ENCODE data around the gene TNFRSF14. TPM values are rescaled to one million over a fixed set of nuclear protein-coding genes. Genes with fewer than 3 reads are reported as not detected.

TNFRSF14 gene
- total and polyA plus RNA-seq, 2 of the 13 experiments (the other 11 are each of a cell fraction or from before 2014, with no cell fraction given) = 11.9 to 49.9 TPM

DNA sequence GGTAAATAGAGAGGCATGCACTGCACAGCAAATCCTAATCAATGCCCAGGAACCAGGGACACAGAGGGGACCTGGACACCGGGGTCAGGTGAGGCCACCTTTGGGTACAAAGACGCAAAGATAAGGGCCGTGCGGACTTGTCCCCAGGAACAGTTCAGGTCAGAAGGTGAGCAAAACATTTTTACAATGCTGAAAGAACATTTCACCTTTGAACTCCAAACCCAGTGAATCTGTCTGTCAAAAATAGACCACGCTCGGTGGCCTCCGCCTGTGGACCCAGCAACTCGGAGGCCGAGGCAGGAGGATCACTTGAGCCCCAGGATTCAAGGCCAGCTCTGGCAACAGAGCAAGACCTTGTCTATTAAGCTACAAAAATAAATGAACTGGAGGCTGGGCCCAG is 15.2 kb downstream of the TNFRSF14 start (continued):
- TF ChIP-seq NR2F2 (IDR thresholded peaks at IDR 0.05; ENCODE audit: borderline replicate concordance, low read depth) = peak; percentile 88
- no peak for TF ChIP-seq ZNF484 (CRISPR knock-in tag; IDR thresholded peaks at IDR 0.05; ENCODE audit: borderline replicate concordance, low read depth)
- TF ChIP-seq ZNF432 (CRISPR knock-in tag; IDR thresholded peaks at IDR 0.05; ENCODE audit: borderline replicate concordance) = no peak
- TF ChIP-seq ZBTB1 (CRISPR knock-in tag; IDR thresholded peaks at IDR 0.05; ENCODE audit: borderline replicate concordance) = no peak
- TF ChIP-seq TCF7 (IDR thresholded peaks at IDR 0.05; ENCODE audit: low read depth) = no peak
- no peak for TF ChIP-seq SIX4 (CRISPR knock-in tag; IDR thresholded peaks at IDR 0.05)
- TF ChIP-seq ZNF547 (CRISPR knock-in tag; IDR thresholded peaks at IDR 0.05) = no peak
- TF ChIP-seq, protein P1, sequence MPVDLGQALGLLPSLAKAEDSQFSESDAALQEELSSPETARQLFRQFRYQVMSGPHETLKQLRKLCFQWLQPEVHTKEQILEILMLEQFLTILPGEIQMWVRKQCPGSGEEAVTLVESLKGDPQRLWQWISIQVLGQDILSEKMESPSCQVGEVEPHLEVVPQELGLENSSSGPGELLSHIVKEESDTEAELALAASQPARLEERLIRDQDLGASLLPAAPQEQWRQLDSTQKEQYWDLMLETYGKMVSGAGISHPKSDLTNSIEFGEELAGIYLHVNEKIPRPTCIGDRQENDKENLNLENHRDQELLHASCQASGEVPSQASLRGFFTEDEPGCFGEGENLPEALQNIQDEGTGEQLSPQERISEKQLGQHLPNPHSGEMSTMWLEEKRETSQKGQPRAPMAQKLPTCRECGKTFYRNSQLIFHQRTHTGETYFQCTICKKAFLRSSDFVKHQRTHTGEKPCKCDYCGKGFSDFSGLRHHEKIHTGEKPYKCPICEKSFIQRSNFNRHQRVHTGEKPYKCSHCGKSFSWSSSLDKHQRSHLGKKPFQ (CRISPR knock-in tag; IDR thresholded peaks at IDR 0.05; ENCODE audit: insufficient replicate concordance) = no peak
- TF ChIP-seq ZNF367 (CRISPR knock-in tag; IDR thresholded peaks at IDR 0.05; ENCODE audit: borderline replicate concordance) = no peak
- TF ChIP-seq, protein P2, sequence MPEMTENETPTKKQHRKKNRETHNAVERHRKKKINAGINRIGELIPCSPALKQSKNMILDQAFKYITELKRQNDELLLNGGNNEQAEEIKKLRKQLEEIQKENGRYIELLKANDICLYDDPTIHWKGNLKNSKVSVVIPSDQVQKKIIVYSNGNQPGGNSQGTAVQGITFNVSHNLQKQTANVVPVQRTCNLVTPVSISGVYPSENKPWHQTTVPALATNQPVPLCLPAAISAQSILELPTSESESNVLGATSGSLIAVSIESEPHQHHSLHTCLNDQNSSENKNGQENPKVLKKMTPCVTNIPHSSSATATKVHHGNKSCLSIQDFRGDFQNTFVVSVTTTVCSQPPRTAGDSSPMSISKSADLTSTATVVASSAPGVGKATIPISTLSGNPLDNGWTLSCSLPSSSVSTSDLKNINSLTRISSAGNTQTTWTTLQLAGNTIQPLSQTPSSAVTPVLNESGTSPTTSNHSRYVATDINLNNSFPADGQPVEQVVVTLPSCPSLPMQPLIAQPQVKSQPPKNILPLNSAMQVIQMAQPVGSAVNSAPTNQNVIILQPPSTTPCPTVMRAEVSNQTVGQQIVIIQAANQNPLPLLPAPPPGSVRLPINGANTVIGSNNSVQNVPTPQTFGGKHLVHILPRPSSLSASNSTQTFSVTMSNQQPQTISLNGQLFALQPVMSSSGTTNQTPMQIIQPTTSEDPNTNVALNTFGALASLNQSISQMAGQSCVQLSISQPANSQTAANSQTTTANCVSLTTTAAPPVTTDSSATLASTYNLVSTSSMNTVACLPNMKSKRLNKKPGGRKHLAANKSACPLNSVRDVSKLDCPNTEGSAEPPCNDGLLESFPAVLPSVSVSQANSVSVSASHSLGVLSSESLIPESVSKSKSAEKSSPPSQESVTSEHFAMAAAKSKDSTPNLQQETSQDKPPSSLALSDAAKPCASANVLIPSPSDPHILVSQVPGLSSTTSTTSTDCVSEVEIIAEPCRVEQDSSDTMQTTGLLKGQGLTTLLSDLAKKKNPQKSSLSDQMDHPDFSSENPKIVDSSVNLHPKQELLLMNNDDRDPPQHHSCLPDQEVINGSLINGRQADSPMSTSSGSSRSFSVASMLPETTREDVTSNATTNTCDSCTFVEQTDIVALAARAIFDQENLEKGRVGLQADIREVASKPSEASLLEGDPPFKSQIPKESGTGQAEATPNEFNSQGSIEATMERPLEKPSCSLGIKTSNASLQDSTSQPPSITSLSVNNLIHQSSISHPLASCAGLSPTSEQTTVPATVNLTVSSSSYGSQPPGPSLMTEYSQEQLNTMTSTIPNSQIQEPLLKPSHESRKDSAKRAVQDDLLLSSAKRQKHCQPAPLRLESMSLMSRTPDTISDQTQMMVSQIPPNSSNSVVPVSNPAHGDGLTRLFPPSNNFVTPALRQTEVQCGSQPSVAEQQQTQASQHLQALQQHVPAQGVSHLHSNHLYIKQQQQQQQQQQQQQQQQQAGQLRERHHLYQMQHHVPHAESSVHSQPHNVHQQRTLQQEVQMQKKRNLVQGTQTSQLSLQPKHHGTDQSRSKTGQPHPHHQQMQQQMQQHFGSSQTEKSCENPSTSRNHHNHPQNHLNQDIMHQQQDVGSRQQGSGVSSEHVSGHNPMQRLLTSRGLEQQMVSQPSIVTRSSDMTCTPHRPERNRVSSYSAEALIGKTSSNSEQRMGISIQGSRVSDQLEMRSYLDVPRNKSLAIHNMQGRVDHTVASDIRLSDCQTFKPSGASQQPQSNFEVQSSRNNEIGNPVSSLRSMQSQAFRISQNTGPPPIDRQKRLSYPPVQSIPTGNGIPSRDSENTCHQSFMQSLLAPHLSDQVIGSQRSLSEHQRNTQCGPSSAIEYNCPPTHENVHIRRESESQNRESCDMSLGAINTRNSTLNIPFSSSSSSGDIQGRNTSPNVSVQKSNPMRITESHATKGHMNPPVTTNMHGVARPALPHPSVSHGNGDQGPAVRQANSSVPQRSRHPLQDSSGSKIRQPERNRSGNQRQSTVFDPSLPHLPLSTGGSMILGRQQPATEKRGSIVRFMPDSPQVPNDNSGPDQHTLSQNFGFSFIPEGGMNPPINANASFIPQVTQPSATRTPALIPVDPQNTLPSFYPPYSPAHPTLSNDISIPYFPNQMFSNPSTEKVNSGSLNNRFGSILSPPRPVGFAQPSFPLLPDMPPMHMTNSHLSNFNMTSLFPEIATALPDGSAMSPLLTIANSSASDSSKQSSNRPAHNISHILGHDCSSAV (CRISPR knock-in tag; IDR thresholded peaks at IDR 0.05; ENCODE audit: borderline replicate concordance) = no peak
- TF ChIP-seq, protein P3, sequence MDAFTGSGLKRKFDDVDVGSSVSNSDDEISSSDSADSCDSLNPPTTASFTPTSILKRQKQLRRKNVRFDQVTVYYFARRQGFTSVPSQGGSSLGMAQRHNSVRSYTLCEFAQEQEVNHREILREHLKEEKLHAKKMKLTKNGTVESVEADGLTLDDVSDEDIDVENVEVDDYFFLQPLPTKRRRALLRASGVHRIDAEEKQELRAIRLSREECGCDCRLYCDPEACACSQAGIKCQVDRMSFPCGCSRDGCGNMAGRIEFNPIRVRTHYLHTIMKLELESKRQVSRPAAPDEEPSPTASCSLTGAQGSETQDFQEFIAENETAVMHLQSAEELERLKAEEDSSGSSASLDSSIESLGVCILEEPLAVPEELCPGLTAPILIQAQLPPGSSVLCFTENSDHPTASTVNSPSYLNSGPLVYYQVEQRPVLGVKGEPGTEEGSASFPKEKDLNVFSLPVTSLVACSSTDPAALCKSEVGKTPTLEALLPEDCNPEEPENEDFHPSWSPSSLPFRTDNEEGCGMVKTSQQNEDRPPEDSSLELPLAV (CRISPR knock-in tag; conservative IDR thresholded peaks at IDR 0.05; ENCODE audit: low read depth) = no peak
- 0 out of 2 replicates have a peak, but pooled peaks have one; percentile 29 for TF ChIP-seq FOXA3 (CRISPR knock-in tag; IDR thresholded peaks at IDR 0.05)
- TF ChIP-seq HMG20A (CRISPR knock-in tag; IDR thresholded peaks at IDR 0.05; ENCODE audit: borderline replicate concordance) = no peak
- no peak for TF ChIP-seq POLR2G (IDR thresholded peaks at IDR 0.05; ENCODE audit: low read depth, low read length)
- TF ChIP-seq ESRRA (CRISPR knock-in tag; IDR thresholded peaks at IDR 0.05; ENCODE audit: low read depth) = peak; percentile 93
- peak; percentile 56; the same call in 1 of the 2 replicates for TF ChIP-seq POGZ (CRISPR knock-in tag; IDR thresholded peaks at IDR 0.05)
- no peak for TF ChIP-seq ZBTB38 (CRISPR knock-in tag; IDR thresholded peaks at IDR 0.05)
- TF ChIP-seq, protein P4, sequence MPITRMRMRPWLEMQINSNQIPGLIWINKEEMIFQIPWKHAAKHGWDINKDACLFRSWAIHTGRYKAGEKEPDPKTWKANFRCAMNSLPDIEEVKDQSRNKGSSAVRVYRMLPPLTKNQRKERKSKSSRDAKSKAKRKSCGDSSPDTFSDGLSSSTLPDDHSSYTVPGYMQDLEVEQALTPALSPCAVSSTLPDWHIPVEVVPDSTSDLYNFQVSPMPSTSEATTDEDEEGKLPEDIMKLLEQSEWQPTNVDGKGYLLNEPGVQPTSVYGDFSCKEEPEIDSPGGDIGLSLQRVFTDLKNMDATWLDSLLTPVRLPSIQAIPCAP (CRISPR knock-in tag; IDR thresholded peaks at IDR 0.05; ENCODE audit: low read depth) = no peak
- no peak for TF ChIP-seq EZH2 (conservative IDR thresholded peaks at IDR 0.05; ENCODE audit: low read depth, low read length)

Measured in HepG2 (cell line).